Measurements from ENCODE around the gene ATP2B3.

ATP2B3 gene

DNA sequence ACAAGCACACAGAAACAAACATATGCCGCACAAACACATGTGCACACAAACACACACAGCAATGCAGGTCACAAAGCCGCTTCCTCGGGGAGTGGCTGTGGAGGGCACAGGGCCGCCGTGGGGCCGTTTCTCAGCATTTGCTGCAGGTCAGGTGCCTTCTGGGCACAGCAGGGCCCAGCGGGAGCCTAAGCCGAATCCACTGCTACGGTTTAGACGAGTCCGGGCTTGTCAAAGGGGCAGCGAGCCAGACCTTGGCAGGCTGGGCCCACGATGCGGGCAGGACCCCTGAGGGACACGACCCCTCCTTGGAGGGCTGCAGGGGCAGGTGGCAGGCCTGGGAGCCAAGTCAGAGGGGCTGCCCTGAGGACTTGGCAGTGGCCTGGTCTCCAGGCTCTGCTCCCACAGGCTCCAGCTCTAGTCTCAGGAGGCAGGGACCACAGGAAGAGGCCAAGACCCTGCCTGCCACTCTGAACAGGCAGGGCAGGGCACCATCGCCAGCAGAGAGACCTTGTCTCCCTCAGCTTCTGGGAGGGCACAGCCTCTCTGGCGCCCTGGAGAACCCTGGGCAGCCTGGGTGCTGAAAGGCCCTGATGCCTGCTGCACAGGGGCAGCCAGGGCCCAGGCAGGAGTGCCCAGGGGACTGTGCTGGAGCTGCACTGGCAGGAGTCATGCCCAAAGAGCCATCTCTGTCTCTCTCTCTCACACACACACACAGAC lies 5.5 kb upstream of the ATP2B3 start:
- DNase-seq: no peak

- DNase-seq: no peak
Measured at GRCh38 chrX:153512501-153512893, 4.9 kb upstream of the ATP2B3 start.

DNA sequence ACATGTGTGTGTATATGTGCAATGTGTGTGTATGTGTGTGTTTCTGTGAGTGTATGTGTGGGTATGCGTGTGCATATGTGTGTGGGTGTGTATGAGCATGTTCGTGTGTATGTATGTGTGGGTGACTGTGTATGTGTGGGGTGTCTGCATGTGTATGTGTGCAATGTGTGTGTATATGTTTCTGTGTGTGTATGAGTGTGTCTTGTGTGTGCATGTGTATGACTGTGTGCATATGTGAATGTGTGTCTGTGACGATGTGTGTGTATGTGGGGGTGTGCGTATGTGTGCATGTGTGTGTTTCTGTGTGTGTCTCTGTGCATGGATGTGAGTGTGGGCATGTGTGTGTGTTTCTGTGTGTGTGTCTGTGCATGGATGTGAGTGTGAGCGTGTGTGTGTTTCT lies 4.2 kb upstream of the ATP2B3 start:
- no peak for DNase-seq

- no peak for DNase-seq
Measured at GRCh38 chrX:153514259-153514658, 3.2 kb upstream of the ATP2B3 start.

DNA sequence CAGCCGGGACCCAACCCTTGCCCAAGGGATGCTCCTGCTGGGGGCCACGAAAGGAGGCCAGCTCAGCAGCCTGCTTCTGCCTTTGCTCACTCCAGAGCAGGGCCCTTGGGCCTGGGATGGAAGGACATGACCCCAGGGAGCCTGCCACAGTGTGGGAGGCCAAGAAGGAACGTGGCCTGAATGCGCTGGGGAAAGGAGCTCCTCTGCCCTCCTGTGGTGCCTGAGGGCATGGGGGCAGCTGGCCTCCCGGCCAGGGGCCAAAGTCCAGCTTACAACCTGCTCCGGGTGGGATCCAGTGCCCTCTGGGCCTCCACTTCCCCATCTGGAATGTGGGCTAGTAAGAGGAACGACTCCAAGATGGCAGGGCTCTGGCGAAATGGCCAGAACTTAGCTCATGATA lies 2.0 kb upstream of the ATP2B3 start:
- no peak for DNase-seq

DNA sequence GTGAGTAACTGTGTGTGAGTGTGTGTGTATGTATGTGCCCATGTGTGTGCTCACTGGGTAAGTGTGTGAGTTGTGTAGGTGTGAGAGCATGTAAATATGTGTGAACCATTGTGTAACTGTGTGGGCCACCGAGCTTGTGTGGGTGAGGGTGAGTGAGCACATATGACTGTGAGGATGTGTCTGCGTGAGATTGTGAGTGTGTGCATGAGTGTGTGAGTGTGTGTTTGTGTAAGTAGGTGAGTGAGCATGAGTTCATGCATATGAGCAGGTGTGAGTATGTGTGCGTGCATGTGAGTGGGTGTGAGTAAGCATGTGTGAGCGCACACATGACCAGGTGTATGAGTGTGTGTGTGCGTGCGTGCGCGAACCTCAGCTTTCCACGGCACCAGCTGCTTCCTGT lies 1.4 kb upstream of the ATP2B3 start:
- DNase-seq: no peak

DNA sequence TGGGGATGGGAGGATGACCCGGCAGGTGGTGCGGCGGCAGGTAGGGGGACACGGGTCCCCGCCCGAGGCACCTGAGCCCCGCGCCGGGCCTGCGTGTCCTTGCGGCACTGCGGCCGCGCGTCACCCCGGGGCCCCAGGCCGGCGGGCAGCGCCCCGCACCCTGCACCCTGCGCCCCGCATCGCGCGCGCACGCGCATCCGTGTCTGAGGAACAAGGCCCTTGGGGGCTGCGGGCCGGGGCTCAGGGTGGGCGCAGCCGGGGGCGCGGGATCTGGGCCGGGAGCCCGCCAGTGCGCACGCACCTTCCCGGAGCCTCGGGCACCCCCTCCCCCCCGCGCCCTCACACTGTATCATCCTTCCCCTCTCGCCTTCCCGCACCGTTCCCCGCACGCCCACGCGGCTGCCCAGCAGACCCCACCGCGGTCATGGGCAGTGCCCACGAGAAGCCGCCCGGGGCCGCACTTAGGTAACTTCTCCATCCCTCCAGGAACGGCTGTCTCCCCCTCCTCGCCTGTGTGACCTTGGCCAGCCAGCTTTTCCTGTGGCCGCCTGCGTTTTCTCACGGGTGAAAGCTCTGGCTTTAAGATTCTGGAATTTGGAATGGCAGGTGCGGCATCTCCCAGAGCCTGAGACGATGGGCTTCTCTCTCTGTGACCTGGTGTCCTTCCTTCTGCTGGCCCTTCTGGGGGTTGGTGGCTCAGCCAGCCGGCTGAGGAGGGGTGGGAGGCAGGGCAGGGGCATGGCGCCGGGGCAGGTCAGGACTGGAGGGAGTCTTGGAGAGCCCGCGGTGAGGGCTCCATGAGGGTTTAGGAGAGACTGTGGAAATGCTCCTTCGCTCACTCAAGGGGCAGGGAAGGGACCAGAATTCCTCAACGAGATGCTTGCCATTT lies 748 bp downstream of the ATP2B3 start:
- no peak for DNase-seq

GRCh38 chrX:153519569-153520286 lies 2.3 kb downstream of the ATP2B3 start:
- DNase-seq: no peak

DNA sequence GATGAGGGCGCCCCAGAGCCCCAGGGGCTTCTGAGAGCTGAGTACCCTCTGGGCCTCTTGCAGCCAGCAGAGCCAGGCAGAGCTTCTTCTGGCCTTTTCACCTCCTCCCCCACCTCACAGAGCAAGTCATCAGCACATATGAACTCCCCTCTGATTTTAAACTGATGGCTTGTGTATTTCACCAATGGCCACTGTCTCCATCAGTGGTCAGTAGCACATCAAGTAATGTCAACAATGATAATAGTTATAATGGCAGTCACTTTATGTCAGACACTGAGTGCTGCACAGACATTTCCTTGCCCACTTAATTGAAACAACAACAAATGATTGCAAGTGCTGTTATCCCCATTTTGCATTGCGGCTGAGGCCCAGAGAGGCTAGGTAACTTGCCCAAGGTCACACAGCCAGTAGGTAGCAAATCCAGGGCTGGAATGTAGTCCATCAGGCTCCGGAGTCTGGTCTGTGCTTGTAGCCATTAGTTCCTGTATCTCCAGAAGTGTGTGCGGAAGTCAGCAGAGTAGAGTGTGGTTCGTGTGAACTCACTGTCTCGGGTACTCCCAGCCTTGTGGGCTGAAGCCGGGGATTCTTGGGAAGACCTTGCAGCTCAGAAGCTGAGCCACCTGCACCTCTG lies 3.0 kb downstream of the ATP2B3 start:
- no peak for DNase-seq

GRCh38 chrX:153521034-153521433 lies 3.6 kb downstream of the ATP2B3 start:
- DNase-seq: no peak

DNA sequence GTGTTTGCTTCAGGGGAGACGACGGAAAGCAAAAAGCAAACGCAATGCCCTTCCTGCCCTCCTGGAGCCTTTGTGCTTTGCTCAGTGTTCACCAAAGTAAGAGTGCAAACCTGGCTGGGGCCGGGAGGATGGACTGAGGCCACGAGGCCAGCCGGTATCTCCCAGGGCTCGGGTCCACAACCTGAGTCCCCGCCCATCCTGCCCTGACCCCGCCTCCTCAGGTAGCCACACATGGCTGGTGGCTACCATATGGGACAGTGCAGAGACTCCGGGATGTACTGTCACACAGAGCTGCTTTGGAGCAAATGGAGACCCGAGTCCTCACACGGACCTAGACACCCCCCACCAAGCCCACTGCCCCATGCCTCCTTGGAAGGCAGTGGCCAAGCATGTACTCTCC lies 4.8 kb downstream of the ATP2B3 start:
- DNase-seq: no peak

DNA sequence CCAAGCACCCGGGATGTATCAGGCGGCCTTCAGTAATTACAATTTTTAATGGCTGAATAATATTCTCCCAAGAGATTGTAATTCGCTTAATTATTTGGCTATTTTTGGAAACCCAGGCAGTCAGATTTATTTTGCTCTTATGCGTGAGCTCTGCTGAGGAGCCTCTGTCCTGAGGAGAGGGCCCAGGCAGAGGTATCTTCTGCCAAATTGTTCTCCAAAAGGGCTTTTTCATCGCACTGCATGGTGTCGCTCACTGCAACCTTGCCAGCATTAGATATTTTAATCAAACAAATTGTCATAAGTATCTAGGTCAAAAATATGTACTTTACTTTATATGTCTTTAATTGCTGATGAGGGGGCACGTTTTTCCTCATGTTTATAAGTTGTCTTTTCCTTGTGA lies 5.8 kb downstream of the ATP2B3 start:
- DNase-seq: no peak

DNA sequence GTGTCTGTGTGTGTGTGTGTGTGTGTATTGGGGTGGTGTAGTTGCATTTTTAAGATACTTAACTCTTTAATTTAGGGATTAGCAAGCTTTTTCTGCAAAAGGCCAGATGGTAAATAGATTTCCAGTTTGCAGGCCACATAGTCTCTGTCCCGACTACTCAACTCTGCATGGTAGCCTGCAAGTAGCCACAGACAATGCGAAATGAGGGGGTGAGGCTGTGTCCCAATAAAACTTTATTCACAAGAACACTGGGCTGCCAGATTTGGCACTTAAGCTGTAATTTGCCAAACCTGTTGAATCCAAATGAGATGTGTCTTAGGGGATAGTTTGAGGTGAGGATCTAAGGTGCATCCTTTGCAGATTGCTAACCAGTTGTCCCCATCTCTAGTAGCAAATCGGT lies 6.8 kb downstream of the ATP2B3 start:
- DNase-seq: no peak

DNA sequence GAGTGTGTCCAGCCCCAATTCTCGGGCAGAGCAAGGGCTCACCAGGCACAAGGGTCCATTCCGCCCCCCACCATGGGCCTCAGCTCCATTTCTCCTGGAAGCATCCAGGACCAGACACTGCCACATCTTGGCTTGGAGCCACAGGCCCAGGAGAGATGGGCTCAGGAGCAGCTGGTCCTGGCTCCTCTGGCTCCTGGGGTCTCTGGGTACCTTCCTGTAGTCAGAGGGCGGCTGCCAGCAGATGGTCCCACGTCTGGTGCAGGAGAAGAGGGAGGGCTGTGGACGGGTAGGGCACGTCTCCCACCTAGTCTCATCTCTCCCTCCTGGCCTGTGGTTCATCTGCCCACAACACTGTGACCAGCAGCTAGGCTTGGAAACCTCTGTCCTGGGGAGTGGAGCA lies 8.0 kb downstream of the ATP2B3 start:
- DNase-seq: no peak

- DNase-seq: no peak
Measured at GRCh38 chrX:153526042-153526441, 8.6 kb downstream of the ATP2B3 start.

- no peak for DNase-seq
Measured at GRCh38 chrX:153526801-153527200, 9.4 kb downstream of the ATP2B3 start.

DNA sequence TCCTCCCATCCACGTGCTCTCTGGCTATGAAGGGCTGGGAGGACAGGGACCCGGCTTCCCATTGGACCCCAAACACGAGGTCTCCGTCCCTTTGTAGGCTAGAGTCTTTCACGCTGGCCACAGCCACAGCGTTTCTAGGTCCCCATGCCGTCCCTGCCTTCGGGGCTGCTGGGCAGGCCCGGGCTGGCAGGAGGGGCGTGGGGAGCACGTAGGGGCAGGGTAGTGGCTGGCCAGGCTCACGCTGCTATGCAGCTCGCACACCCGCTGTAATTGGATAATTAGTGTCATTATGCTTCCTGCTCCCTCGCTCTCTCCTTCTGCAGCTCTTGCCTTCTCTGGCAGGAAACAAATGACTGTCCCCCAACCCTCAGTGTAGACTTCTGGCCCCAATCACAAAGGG lies 9.8 kb downstream of the ATP2B3 start:
- DNase-seq: no peak

- no peak for DNase-seq
Measured at GRCh38 chrX:153530411-153531129, 13.1 kb downstream of the ATP2B3 start.

DNA sequence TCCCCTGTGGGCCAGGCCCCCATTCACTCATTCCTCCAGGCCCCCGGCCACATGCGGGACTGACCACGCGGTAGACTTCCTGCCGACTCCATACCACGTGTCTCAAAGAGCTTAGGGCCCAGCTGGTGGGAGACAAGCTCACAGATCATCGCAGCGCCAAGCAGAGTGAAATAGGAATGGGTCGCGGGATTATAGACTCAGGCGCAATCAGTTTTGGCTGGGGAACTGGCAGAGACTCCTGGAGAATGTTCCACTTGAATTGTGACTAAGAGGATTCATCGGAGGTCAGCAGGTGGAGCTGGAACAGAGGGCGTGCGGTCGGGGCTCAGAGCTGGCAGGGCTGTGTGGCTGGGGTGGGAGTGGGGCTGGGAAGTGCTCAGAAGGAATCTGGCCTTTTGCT lies 15.6 kb downstream of the ATP2B3 start:
- DNase-seq: no peak

- no peak for DNase-seq
Measured at GRCh38 chrX:153537080-153537479, 19.6 kb downstream of the ATP2B3 start.

DNA sequence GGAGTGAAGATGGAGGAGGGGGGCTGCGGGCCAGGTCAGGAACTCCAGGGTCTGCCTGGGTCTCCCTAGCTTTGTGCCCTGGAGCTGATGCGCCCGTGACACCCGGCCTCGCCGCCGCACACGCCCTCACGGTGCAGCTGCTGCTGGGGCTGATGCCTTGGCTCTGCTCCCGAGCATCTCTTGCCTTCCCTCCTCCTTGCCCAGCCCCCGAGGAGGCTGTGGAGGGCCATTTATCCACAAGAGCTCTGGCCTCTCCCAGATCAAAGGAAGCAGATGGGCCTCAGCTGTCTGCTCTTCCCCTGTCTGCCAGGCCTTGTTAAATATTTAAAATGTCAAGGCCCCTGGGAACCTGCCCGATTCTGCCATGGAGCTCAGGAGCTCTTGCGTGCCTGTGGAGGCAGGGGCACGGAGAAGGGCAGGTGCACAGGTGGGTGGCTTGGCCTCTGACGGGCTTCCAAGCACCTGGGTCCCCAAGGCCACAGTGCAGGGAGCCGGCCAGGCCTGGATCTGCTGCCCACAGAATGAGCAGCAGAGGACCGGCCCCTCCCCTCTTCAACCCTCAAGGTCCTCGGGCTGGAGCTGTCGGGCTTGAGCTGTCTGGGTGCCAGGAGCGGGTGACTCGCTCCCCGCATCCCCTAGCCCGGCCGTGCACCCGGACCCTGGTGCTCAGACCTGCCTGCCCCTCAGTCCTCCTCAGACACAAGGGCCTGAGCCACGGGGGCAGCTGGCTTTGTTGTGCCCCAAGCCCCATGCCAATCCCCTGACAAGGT lies 20.3 kb downstream of the ATP2B3 start:
- DNase-seq: no peak

DNA sequence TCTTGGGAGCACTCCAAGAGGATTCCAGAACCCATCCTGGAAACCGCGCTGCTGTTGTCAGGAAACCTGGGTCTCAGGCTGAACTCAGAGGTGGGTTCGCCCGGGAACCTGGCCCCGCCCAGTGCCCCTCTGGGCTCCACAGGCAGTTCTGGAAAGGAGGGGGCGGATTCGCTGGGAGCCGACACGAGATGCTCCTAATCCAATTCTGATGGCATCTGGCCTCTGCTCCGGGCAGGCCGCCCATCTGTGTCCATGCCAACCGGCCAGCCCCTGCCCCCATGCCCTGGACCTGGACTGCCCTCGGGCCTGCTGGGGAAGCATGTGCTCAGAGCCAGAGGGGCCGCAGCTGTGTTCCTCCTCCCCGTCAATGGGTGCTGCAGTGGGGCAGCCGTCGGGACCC lies 21.0 kb downstream of the ATP2B3 start:
- DNase-seq: no peak
